ENCODE results near the gene FASTKD3.

- TF ChIP-seq CTCF (IDR thresholded peaks at IDR 0.05; ENCODE audit: low read depth, low read length) = no peak
- TF ChIP-seq EZH2phosphoT487 (IDR thresholded peaks at IDR 0.05; ENCODE audit: low read depth) = no peak
Observed at GRCh38 chr5:7873216-7873615, 4.4 kb upstream of the FASTKD3 start.
